Left renal pelvis (tissue), 4 donors: ENCODE measurements around the gene CLDN20. TPM values are rescaled to one million over a fixed set of nuclear protein-coding genes. Genes with fewer than 3 reads are reported as not detected.
"Not testable (repeated sequence)": the region's sequence is repeated elsewhere in the genome, so short reads cannot be mapped to it uniquely, and the experiment has no call there.

Experiments
- DNase-seq, 4 donors: peaks; one replicate each; pipeline ENCODE4 v3.0.0-alpha.2; 2013; ENCODE audit warnings: low read depth in 4 of 4, low spot score in 3 of 4
- polyA plus RNA-seq, 4 donors: library from polyadenylated mRNA; unstranded; fragments of 120-200 nt; gene quantifications; one replicate each; pipeline ENCODE4 v1.2.1, GENCODE V29; 2013; ENCODE audit not compliant: insufficient read length in 4 of 4

The CLDN20 gene
- polyA plus RNA-seq, 4 donors, result 0.63 to 2.2 (median 1.1) TPM

DNA sequence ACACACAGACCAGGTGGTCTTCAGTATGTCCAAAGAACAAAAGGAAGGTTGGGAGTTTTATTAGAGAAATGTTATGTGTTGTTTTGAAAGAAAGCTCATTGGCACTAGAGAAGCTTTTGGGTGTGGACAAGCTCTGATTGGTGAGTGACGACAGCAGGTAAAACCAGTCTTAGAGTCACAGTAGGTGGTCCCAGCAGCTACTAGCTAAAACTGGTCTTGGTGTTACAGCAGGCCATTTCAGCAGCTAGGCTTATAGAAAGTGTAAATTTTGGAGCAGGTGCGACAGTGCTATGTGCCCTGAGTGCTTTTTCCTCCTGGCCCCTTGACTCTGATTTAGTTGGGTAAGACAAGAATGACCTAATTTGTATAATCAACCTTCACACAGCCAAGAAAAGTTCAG lies 3.6 kb downstream of the CLDN20 start:
- DNase-seq, result no peak

DNA sequence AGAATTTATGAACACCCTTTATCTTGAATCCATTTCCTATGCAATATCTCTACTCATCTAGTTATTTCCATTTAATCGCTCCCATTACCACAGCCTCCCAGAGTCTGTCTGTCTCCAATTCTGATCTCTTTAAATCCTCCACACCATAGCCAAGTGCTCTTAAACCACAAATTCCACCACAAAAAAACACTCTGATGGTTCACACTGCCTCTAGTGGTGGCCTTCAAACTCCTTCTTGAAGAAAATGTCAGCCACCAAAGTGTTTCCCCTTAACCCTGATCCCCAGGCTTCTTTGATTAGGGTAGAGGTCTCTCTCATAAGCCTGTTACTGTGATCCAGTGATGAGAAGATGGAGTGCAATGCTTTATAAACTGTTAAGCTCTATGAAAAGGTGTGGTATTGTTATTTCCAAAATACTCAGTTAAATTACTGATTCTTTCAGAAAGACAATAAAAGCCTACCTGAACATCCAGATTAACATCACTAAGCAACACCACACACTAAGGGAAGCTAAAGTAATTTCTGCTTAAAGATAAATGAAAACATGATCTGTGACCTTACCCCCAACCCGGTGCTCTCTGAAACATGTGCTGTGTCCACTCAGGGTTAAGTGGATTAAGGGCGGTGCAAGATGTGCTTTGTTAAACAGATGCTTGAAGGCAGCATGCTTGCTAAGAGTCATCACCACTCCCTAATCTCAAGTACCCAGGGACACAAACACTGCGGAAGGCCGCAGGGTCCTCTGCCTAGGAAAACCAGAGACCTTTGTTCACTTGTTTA lies 4.5 kb downstream of the CLDN20 start:
- DNase-seq, result not testable (repeated sequence)

DNA sequence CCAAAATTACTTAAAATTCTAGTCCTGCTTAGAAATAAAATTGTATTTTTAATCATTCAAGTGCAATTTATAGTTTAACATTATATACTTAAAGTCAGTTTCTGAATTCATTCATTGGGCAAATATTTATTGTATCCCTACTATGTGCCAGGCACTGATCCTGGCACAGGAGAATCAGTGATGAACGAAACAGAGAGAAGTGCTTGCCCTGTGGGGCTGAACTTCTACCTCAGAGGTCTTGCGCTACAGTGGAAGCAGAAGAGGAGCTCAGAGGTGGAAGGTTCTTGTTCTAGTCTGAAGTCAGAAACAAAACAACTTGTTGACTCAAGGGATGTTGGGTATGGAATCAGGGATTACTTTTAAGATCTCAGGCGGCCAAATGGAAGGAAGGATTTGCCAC lies 6.0 kb downstream of the CLDN20 start:
- DNase-seq, result no peak

DNA sequence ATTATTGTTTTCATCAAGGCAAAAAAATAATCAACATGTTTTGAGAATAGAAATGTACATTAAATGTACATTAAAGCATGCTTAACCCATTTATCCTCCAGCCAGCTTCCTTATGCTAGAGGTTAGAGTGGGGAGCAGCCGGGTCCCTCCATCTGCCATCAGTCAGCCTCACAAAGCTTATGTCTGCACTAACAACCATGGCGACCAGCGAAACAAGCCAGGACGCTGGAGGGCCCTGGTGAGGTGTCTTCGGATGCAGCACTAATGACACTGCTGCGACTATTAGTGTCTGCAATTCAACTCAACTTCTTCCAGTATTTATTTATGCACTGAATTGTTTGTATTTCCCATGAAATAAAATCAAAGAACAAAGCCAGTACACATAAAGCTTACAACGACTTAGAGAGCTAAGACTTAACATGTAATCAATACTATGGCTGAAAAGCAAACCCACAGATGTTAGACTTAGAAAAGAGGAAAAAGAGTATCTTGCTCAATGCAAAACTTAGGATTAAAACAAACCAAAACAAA lies 6.8 kb downstream of the CLDN20 start:
- DNase-seq, result no peak

DNA sequence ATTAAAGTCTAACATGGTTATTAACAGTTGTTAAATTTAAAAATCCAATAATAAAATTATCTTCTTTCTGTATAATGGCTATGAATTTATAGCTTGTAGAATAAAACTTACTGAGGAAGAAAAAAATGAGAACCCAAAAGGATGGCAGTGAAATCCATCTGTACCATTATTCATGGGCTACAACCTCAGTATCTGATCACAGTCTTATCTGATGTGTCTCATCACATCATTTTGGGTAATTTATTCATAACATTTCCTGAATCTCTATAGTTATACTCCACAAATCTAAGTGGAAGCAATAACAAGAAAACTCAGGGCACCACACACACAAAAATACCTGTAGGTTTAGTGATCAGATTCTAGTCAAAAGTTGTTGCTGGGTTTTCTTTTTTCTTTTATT lies 7.3 kb downstream of the CLDN20 start:
- no peak for DNase-seq

DNA sequence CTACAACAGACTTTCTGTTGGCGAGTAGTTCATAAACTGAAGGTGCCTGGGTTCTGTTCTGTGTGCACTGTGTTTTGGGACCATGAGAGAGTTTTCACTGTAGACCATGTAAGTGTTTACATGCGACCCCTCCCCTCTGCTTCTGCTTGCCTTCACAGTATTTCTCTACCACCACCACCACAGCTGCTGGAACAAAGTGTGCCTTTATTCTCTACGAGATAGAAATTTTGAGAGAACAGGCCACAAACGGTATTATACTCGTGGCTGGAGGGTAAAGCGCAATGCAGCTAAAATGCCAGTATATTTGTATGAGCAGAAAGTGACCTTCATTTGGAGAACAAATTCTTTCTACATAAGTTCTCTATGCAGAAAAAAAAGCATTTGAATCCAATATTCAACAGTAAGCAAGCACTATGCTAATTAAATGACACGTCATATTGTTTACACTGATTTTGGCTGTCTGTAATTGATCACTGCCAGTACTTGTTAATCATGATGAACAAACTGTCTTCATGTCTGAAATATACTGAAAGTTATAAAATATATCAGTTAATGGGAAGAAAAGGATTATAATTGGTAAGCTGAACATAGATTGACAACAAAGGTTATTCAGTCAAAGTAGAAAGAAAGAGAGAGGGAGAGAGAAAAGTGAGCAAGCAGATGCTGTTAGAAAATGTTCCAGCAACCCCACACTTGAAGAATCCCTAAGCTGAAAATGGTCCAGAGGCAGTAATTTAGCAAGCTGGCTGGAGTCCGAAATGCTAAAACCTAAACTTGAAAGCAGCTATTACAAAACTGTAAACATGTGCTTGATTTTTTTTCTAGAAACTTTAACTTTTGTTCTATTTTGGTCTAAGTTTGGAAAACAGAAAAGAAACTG lies 8.8 kb downstream of the CLDN20 start:
- DNase-seq, result peak in 2 of 4 donors; percentile 2 to 33

DNA sequence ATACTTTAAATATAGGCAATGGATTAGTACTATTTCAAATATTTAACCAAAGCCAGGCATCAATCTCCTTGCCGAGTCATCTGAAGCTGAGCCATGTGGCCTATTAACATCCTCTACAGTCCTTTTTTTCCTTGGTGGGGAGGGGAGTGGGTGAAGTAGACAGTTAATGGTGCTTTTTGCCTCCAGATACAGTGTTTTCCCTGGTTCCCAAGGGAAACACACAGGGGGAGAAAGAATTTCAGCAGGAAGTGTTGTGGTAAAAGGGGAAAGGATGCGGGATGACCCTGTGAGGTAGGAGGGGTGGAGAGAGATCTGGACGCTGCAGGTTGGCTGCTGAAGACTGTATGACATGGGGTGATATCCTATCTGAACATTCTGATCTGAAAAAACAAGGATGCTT lies 9.6 kb downstream of the CLDN20 start:
- no peak for DNase-seq

DNA sequence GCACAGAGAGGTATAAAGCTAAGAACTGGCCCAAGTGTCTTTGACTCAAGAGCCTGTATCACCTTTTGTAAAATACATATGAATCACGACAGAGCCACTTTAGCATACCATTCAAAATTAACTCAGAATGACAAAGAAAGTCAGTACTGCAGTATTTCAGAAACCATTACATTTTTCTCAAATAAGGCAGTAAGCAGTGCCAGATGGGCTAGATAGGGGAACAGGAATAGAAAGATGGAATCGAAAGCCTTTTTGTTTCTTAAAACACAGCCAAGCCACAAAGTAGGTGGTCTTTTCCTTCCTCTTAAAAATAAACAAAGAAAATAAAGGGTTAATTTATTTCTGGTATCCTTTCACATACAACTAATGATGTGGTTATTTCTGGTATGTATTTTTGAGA lies 10.3 kb downstream of the CLDN20 start:
- no peak for DNase-seq

DNA sequence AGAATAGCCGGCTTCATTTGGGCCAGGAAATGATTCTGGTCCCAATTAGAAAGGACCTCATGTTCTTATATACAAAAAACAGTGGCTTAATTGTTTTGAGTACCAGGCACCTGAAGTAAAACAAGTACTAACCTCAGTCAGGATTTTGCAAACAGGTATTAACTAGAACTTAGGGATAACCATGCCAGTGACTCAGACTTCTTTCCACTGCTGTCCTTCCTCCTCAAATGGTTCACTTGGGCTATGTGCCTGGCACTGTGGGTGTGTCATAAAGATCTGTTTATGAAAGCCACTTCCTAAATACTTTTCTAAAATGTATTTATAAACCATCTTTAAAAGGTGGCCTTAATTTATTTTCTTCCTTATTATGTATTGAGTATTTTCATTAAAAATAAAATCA lies 10.7 kb downstream of the CLDN20 start:
- DNase-seq, result no peak

DNA sequence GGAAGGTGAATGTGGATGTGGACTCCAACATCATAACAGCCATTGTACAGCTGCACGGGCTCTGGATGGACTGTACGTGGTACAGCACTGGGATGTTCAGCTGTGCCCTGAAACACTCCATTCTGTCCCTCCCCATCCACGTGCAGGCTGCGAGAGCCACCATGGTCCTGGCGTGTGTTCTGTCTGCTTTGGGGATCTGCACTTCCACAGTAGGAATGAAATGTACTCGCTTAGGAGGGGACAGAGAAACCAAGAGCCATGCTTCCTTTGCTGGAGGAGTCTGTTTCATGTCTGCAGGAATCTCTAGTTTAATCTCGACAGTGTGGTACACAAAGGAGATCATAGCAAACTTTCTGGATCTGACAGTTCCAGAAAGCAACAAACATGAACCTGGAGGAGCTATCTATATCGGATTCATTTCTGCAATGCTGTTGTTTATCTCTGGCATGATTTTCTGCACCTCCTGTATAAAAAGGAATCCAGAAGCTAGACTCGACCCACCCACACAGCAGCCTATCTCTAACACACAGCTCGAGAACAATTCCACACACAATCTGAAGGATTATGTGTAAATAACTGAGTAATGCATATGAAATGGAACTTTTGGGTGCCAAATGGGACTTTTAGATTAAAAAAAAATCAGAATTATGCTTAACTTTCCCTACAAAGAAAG lies 12.1 kb downstream of the CLDN20 start:
- DNase-seq, result no peak

DNA sequence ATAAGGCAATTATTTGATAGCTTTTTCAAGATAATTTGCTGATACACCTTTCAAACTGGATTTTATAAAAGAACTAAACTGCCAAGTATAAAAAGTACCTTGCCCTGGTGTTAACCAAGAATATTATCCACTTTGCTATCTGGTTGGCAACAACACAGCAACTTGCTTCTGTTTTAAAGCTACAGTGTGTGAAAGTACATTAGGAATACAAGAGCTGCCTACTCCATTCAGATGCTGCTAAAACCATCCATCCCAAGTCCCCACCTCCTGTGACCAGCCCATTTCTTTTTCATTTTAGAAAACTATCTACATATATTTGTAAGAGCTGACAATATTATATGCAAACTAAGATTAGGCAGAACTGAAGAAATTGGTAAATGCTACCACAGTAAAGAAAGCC lies 12.8 kb downstream of the CLDN20 start:
- DNase-seq, result no peak

DNA sequence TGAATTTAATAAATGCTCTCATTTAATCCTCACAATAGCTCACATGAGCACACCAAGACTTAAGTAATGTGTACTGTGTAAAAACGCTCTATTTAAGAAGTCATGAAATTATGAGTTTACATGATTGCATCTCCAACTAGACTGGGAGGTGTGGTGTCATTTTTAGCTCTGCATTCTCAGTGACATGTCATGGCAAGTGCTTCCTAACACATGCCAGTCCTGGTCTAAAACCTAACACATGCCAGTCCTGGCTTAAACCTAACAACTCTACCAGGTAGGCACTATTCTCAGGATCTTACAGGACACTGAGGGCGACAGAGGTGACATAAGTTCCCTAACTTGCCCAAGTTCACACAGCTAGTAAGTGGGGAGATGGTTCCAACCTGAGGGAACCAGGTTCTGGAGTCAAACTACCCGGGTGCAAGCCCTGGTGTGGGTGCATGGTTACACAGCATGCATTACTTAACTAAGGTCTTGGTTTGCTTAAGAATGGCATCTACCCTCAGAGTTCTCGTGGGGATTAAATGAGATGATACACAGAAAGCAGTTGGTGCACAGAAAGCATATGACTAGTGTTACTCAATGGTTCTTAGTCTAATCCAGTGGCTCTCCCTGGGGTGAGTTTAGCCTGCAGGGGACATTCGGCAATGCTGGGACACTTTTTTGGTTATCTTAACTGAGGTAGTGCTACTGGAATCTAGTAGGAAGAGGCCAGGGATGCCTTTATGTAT lies 14.7 kb downstream of the CLDN20 start:
- no peak for DNase-seq

DNA sequence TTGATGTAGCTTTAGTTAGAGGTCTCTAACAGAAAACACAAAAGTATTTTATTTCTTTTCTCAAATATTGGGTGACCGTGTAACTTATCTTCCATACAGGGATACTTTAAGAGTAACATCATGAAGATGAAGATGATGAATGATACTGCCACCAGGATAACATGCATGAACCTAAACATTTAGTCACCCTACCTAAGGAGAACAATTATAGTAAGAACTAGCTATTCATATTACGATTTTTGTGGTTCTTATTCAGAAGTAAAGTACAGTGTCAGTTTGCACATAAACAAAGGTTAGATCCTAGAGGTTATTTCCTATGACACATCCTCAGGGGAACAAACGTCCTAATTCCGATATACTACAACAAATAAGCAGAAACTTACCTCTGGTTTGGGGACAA lies 21.0 kb downstream of the CLDN20 start:
- no peak for DNase-seq

DNA sequence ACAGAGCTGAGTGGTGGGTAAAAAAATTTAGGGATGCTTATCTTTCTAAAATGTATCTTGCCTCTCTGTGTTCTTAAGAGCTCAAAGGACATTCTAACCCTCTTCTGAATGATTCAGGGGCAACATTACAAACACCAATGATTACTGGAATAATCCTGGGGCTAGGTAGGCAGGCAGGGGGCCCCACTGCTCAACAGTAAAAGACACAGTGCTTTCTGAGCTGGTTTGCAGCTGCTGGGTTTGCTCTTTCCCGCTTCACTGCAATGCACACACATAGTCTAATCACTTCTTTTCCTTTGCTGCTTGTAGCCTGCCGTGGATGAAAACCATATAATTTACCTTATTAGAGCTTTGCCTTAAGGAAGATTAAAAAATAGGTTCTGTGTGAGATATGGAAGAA lies 23.9 kb downstream of the CLDN20 start:
- DNase-seq, result no peak

DNA sequence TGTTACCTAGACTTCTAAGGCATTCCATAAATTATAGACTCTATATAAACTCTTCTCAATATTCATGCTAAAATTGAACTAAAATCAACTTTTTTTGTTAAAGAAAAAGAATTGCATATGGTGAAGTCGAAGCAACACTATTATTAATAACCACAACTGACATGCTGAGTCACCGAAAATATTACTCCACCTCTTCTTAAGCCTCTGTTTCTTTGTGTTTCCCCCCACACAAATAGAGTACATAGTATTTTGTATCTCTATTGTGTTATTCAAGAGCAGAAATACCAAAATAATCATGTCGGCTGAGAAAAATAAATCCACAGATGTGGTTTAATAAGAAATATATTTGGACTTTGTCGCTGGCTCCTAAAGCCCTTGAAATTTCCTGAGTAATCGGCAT lies 26.7 kb downstream of the CLDN20 start:
- no peak for DNase-seq

DNA sequence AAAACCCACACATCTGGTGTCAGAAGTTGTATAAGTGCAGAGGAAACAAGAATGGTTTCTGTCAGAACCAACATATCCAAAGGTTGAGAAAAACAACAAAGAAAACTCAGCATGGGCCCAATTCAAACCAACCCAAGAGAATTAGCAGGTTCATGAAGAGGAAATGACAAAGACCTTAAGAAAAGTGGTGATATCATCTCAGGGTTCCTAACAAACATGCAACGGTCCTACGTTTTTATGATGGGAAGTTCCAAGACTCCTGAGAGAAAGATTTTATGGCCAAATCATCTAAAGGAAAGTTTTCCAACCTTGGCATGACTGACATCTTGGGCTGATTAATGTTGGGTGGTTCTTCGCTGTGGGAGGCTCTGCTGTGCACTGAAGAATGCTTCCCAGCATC lies 27.5 kb downstream of the CLDN20 start:
- DNase-seq, result no peak

DNA sequence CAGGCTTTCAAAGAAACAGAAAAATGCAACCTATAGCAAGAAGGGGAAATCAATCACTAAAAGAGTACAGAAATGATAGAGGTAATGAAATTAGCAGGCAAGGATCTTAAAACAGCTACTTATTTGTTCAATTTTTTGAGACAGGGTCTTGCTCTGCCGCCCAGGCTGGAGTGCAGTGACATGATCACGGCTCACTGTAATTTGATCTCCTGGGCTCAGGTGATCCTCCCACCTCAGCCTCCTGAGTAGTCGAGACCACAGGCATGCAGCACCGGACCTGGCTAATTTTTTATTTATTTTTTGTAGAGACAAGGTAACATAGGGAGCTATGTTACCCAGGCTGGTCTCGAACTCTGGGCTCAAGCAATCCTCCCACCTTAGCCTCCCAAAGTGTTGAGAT lies 28.9 kb downstream of the CLDN20 start:
- DNase-seq, result no peak

DNA sequence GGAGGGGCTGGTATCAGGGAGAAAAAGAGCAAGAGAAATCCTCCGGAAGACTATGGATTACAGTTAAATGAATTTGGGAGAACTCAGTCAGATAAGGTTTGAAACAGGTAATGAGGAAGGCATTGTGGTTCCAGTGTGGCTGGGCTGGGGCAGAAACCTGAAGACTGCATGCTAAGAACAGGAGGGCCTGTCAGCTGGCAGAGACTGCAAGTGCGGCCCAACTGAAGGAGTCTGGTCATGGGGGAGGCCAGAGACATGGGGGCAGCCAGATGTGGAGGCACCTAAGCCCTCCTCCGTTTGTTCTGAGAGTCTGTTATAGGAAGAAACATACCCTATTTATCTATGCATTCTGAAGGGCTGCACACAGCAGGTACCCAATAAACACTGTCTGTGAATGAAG lies 33.9 kb downstream of the CLDN20 start:
- DNase-seq, result no peak

DNA sequence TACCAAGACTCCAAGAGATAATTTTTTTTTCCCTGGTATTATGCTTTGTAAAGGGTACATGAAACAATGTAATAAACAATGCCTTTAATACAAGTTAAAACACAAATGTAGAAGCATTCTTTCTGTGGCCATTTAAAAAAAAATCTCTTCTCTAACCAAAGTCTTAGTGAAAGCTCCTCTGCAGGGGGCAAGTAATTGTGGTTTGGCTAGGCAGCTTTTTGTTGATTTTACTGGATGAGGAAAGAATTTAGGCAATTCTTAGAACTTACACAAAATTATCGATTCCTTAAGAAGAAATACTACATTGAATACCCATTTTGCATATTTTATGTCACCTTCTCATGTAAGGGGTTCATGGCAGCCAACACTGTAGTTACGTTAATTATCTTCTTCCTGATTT lies 38.1 kb downstream of the CLDN20 start:
- no peak for DNase-seq

DNA sequence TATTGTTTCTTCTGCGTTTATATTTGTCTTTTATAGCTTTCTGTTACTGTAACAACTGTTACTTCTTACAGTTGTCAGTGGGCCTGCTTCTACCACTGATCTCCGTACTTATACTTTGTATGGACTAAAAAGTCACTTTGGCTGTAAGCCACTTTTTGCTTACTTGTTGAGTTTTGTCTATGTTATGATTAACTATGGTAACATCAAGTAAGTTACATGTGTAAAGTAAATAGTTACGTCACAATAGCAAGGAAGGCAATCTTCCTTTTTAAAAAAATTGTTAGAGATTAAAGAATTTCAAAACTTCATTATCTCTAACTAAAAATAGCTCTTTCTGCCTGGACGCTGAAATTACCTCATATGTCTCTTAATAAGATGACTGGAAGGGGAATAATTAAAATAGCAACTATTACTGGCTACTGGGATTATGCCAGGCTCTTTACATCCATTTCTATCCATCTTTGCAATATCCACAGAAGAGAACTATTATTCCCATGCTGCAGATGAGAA lies 39.6 kb downstream of the CLDN20 start:
- no peak for DNase-seq
